T-helper 2 cell treated with Interferon-gamma antibody and Interleukin-4, amounts not matched to agents 5 μg/mL and 100 μg/mL, for 36 hours (primary cell): ENCODE measurements around the gene EHD1.

ENCODE experiments used
- DNase-seq: peaks from one replicate; pipeline ENCODE4 v3.0.0; 2021; ENCODE audit warnings: low spot score
- H3K27ac Mint-ChIP-seq: one replicate; pipeline ENCODE4 v1.8.0; 2021; ENCODE audit warnings: mild to moderate bottlenecking, mixed read lengths
- H3K27me3 Mint-ChIP-seq: one replicate; pipeline ENCODE4 v1.8.0; 2021; ENCODE audit warnings: low read depth, mixed read lengths
- H3K36me3 Mint-ChIP-seq: one replicate; pipeline ENCODE4 v1.8.0; 2021; ENCODE audit warnings: low read depth, mixed read lengths
- H3K4me1 Mint-ChIP-seq: one replicate; pipeline ENCODE4 v1.8.0; 2021; ENCODE audit warnings: low read depth, mixed read lengths
- H3K4me3 Mint-ChIP-seq: one replicate; pipeline ENCODE4 v1.8.0; 2022; ENCODE audit warnings: mild to moderate bottlenecking, moderate library complexity, mixed read lengths
- H3K9me3 Mint-ChIP-seq: one replicate; pipeline ENCODE4 v1.8.0; 2021; ENCODE audit warnings: mixed read lengths

EHD1 gene

GRCh38 chr11:64867748-64868462 is 10.5 kb downstream of the EHD1 start:
- DNase-seq = no peak
- Mint-ChIP-seq H3K27me3 (no peaks in the 10 kb centered on the region), H3K36me3 (peaks cover 51% of the 10 kb centered on the region), H3K9me3 (peaks cover 8% of the 10 kb centered on the region), H3K4me1 (peaks cover 61% of the 10 kb centered on the region), H3K4me3 (peak overlapping the region; percentile 69), H3K27ac (peak overlapping the region; percentile 68)

GRCh38 chr11:64866173-64866491 is 12.3 kb downstream of the EHD1 start:
- peaks cover 63% of the 10 kb centered on the region for H3K4me1 Mint-ChIP-seq
- peak overlapping the region; percentile 90 for H3K27ac Mint-ChIP-seq
- peaks cover 45% of the 10 kb centered on the region for H3K36me3 Mint-ChIP-seq
- no peaks in the 10 kb centered on the region for H3K27me3 Mint-ChIP-seq
- peaks cover 8% of the 10 kb centered on the region for H3K9me3 Mint-ChIP-seq
- H3K4me3 Mint-ChIP-seq = peak overlapping the region; percentile 63
- DNase-seq = no peak

- Mint-ChIP-seq H3K4me3 (peak overlapping the region; percentile 63), H3K27ac (peak overlapping the region; percentile 90), H3K9me3 (peaks cover 8% of the 10 kb centered on the region), H3K36me3 (peaks cover 48% of the 10 kb centered on the region), H3K27me3 (no peaks in the 10 kb centered on the region), H3K4me1 (peaks cover 66% of the 10 kb centered on the region)
- peak; percentile 69 for DNase-seq
These were observed 12.9 kb downstream of the EHD1 start for GRCh38 chr11:64865286-64866172.

- Mint-ChIP-seq H3K4me3 (peak overlapping the region; percentile 63), H3K36me3 (peaks cover 55% of the 10 kb centered on the region), H3K4me1 (peaks cover 69% of the 10 kb centered on the region), H3K9me3 (peaks cover 8% of the 10 kb centered on the region), H3K27me3 (no peaks in the 10 kb centered on the region), H3K27ac (peak overlapping the region; percentile 90)
- DNase-seq = peak; percentile 83
These were observed 13.7 kb downstream of the EHD1 start for GRCh38 chr11:64864473-64865285.

GRCh38 chr11:64864135-64864472 is 14.3 kb downstream of the EHD1 start:
- Mint-ChIP-seq H3K9me3 (peaks cover 8% of the 10 kb centered on the region), H3K36me3 (peaks cover 59% of the 10 kb centered on the region), H3K27me3 (no peaks in the 10 kb centered on the region), H3K4me3 (peak overlapping the region; percentile 63), H3K27ac (peak overlapping the region; percentile 90), H3K4me1 (peaks cover 70% of the 10 kb centered on the region)
- DNase-seq = no peak

GRCh38 chr11:64863391-64864060 is 14.9 kb downstream of the EHD1 start:
- Mint-ChIP-seq H3K27ac (peak overlapping the region; percentile 90), H3K4me1 (peaks cover 72% of the 10 kb centered on the region), H3K4me3 (peak overlapping the region; percentile 26), H3K27me3 (no peaks in the 10 kb centered on the region), H3K36me3 (peaks cover 60% of the 10 kb centered on the region), H3K9me3 (peaks cover 8% of the 10 kb centered on the region)
- no peak for DNase-seq

- Mint-ChIP-seq H3K36me3 (peaks cover 56% of the 10 kb centered on the region), H3K4me1 (peaks cover 70% of the 10 kb centered on the region)
These were observed 15.4 kb downstream of the EHD1 start for GRCh38 chr11:64862987-64863390.

GRCh38 chr11:64861227-64861975 is 17.0 kb downstream of the EHD1 start:
- Mint-ChIP-seq H3K4me3 (peak overlapping the region; percentile 68), H3K9me3 (peaks cover 8% of the 10 kb centered on the region), H3K27ac (peak overlapping the region; percentile 93), H3K4me1 (peaks cover 71% of the 10 kb centered on the region), H3K36me3 (peaks cover 56% of the 10 kb centered on the region), H3K27me3 (no peaks in the 10 kb centered on the region)
- no peak for DNase-seq

More at GRCh38 chr11:64862987-64863390, 15.4 kb downstream of the EHD1 start:
- DNase-seq = no peak
- Mint-ChIP-seq H3K27me3 (no peaks in the 10 kb centered on the region), H3K4me3 (peak overlapping the region; percentile 73), H3K9me3 (peaks cover 8% of the 10 kb centered on the region), H3K27ac (peak overlapping the region; percentile 89)

GRCh38 chr11:64859542-64860414 is 18.6 kb downstream of the EHD1 start:
- Mint-ChIP-seq H3K27ac (peak overlapping the region; percentile 97), H3K9me3 (no peaks in the 10 kb centered on the region), H3K36me3 (peaks cover 53% of the 10 kb centered on the region), H3K27me3 (no peaks in the 10 kb centered on the region), H3K4me3 (peak overlapping the region; percentile 83), H3K4me1 (peaks cover 70% of the 10 kb centered on the region)
- peak; percentile 80 for DNase-seq

GRCh38 chr11:64858467-64859263 is 19.8 kb downstream of the EHD1 start:
- no peaks in the 10 kb centered on the region for H3K27me3 Mint-ChIP-seq
- peaks cover 69% of the 10 kb centered on the region for H3K4me1 Mint-ChIP-seq
- H3K9me3 Mint-ChIP-seq = no peaks in the 10 kb centered on the region
- peak overlapping the region; percentile 97 for H3K27ac Mint-ChIP-seq
- DNase-seq = peak; percentile 63
- peak overlapping the region; percentile 83 for H3K4me3 Mint-ChIP-seq
- H3K36me3 Mint-ChIP-seq = peaks cover 60% of the 10 kb centered on the region

GRCh38 chr11:64857485-64857884 is 20.9 kb downstream of the EHD1 start:
- no peaks in the 10 kb centered on the region for H3K9me3 Mint-ChIP-seq
- DNase-seq = no peak
- H3K36me3 Mint-ChIP-seq = peaks cover 67% of the 10 kb centered on the region
- H3K27me3 Mint-ChIP-seq = no peaks in the 10 kb centered on the region
- H3K4me3 Mint-ChIP-seq = peak overlapping the region; percentile 42
- H3K27ac Mint-ChIP-seq = peak overlapping the region; percentile 69
- H3K4me1 Mint-ChIP-seq = peaks cover 70% of the 10 kb centered on the region
